CD14-positive monocyte (primary cell): Measurements from ENCODE around the gene RAPGEF5. TPM values are rescaled to one million over a fixed set of nuclear protein-coding genes. Genes with fewer than 3 reads are reported as not detected.

Source experiments
- DNase-seq, 3 donors: peaks; one replicate each; pipeline ENCODE4 v3.0.0-alpha.2; 2011 to 2022
- H2AFZ ChIP-seq: 2 replicates; pipeline ENCODE4 v1.6.0; 2012; ENCODE audit warnings: mild to moderate bottlenecking, low read depth, low read length, inconsistent platforms; ENCODE audit not compliant: insufficient read depth, poor library complexity, severe bottlenecking
- H3K27ac ChIP-seq, 2 donors: 1 replicate in 1 of 2; 2 replicates in 1 of 2; pipeline ENCODE4 v1.5.1; 2012 to 2013; ENCODE audit warnings: low read length in 2 of 2, control low read depth in 1 of 2, inconsistent platforms in 1 of 2, low read depth in 1 of 2, mild to moderate bottlenecking in 1 of 2
- H3K27me3 ChIP-seq, 2 donors: one replicate each; pipeline versions ENCODE4 v1.6.0 to v1.6.1; 2011 to 2013; ENCODE audit warnings: low read length in 2 of 2; ENCODE audit not compliant: control insufficient read depth in 2 of 2, insufficient read depth in 2 of 2
- H3K36me3 ChIP-seq, 2 donors: replicated peaks in 1 of 2; 1 replicate in 1 of 2; 2 replicates in 1 of 2; pipeline versions ENCODE4 v1.5.1 to v1.6.1; 2012 to 2013; ENCODE audit warnings: low read length in 2 of 2, control low read depth in 1 of 2, inconsistent platforms in 1 of 2, mild to moderate bottlenecking in 1 of 2; ENCODE audit not compliant: insufficient read depth in 2 of 2, control insufficient read depth in 1 of 2
- H3K4me1 ChIP-seq, 2 donors: 1 replicate in 1 of 2; 2 replicates in 1 of 2; pipeline versions ENCODE4 v1.5.1 to v1.6.1; 2012 to 2013; ENCODE audit warnings: low read length in 2 of 2, control low read depth in 1 of 2, inconsistent platforms in 1 of 2, mild to moderate bottlenecking in 1 of 2, moderate library complexity in 1 of 2; ENCODE audit not compliant: insufficient read depth in 2 of 2, control insufficient read depth in 1 of 2
- H3K4me2 ChIP-seq: replicated peaks from 2 replicates; pipeline ENCODE3; 2012; ENCODE audit warnings: low read length, moderate library complexity, mild to moderate bottlenecking; ENCODE audit not compliant: poor library complexity, severe bottlenecking; ENCODE audit errors: extremely low read depth
- H3K4me3 ChIP-seq, 3 experiments: fragments of 200-600 bp in 1 of 3; sonication (generic) in 1 of 3; replicated peaks in 1 of 3; 1 replicate in 2 of 3; 2 replicates in 1 of 3; pipeline ENCODE4 v1.5.1; 2011 to 2013; ENCODE audit warnings: low read length in 3 of 3, mild to moderate bottlenecking in 3 of 3, control low read depth in 2 of 3, low read depth in 2 of 3, inconsistent platforms in 1 of 3, moderate library complexity in 1 of 3
- H3K79me2 ChIP-seq: 2 replicates; pipeline ENCODE4 v1.6.0; 2012; ENCODE audit warnings: mild to moderate bottlenecking, control low read depth, inconsistent platforms, low read length, moderate library complexity; ENCODE audit not compliant: insufficient read depth
- H3K9ac ChIP-seq: 2 replicates; pipeline ENCODE4 v1.6.0; 2017; ENCODE audit warnings: low read length, mild to moderate bottlenecking; ENCODE audit not compliant: insufficient read depth, poor library complexity, severe bottlenecking
- H3K9me3 ChIP-seq, 2 donors: replicated peaks in 1 of 2; 1 replicate in 1 of 2; 2 replicates in 1 of 2; pipeline versions ENCODE4 v1.5.1 to v1.6.1; 2012 to 2013; ENCODE audit warnings: low read length in 2 of 2, control low read depth in 1 of 2; ENCODE audit not compliant: control insufficient read depth in 1 of 2, insufficient read depth in 1 of 2
- H4K20me1 ChIP-seq: 2 replicates; pipeline ENCODE4 v1.6.0; 2012; ENCODE audit warnings: mild to moderate bottlenecking, low read length, control low read depth, moderate library complexity; ENCODE audit not compliant: insufficient read depth
- H3K27ac Mint-ChIP-seq, 7 donors: one replicate each; pipeline ENCODE4 v1.8.0; 2020; ENCODE audit warnings: mild to moderate bottlenecking in 7 of 7, mixed read lengths in 7 of 7, moderate library complexity in 6 of 7, inconsistent platforms in 2 of 7
- H3K27me3 Mint-ChIP-seq, 3 donors: one replicate each; pipeline ENCODE4 v1.8.0; 2021 to 2022; ENCODE audit warnings: low read depth in 3 of 3, mild to moderate bottlenecking in 3 of 3, mixed read lengths in 3 of 3, moderate library complexity in 3 of 3, inconsistent platforms in 1 of 3
- H3K36me3 Mint-ChIP-seq, 2 donors: one replicate each; pipeline ENCODE4 v1.8.0; 2020; ENCODE audit warnings: mixed read lengths in 2 of 2, inconsistent platforms in 1 of 2, mild to moderate bottlenecking in 1 of 2
- H3K4me1 Mint-ChIP-seq: one replicate; pipeline ENCODE4 v1.8.0; 2020; ENCODE audit warnings: mild to moderate bottlenecking, mixed read lengths
- H3K4me3 Mint-ChIP-seq, 2 donors: one replicate each; pipeline ENCODE4 v1.8.0; 2020; ENCODE audit warnings: mild to moderate bottlenecking in 2 of 2, mixed read lengths in 2 of 2, moderate library complexity in 1 of 2
- H3K9me3 Mint-ChIP-seq, 7 donors: one replicate each; pipeline ENCODE4 v1.8.0; 2020 to 2022; ENCODE audit warnings: mixed read lengths in 7 of 7, mild to moderate bottlenecking in 6 of 7, moderate library complexity in 6 of 7, inconsistent platforms in 2 of 7
- CTCF ChIP-seq: fragments of 200-600 bp; IDR thresholded peaks from one replicate; pipeline ENCODE4 v1.8.0; 2022; ENCODE audit warnings: antibody characterized with exemption, mild to moderate bottlenecking
- WGBS: methylation state at CpG from one replicate; pipeline ENCODE4 v1.1.5; 2013; ENCODE audit warnings: missing lambda C conversion rate; ENCODE audit not compliant: insufficient coverage; 5-methylcytosine and 5-hydroxymethylcytosine counted together
- intact Hi-C, 2 donors: fragments of 100-400 bp; cut with micrococcal nuclease; formaldehyde crosslinking; loops; one replicate each; pipeline versions ENCODE4 v1.15.0 to v1.15.1; 2023
- polyA plus RNA-seq, 3 donors: library from polyadenylated mRNA; depleted of rRNA in 1 of 3; unstranded in 2 of 3; stranded (reverse) in 1 of 3; fragments of 300-500 nt in 2 of 3; fragments of >200 nt in 1 of 3; fragmentation: Illumina TruSeq in 2 of 3; gene quantifications; 1 replicate in 2 of 3; 2 replicates in 1 of 3; pipeline ENCODE4 v1.2.3, GENCODE V29; 2012 to 2021

Gene RAPGEF5
- polyA plus RNA-seq, 3 donors = not detected

GRCh38 chr7:22189741-22190140 lies 167.2 kb downstream of the RAPGEF5 start:
- no peak overlapping the region for H3K27ac Mint-ChIP-seq
- TF ChIP-seq CTCF = no peak
- H3K27me3 Mint-ChIP-seq = no peaks in the 10 kb centered on the region

GRCh38 chr7:22189230-22189629 lies 167.7 kb downstream of the RAPGEF5 start:
- Histone ChIP-seq H3K79me2 (no peaks in the 10 kb centered on the region), H2AFZ (no peak overlapping the region), H3K4me2 (no peak overlapping the region), H3K36me3 (no peaks in the 10 kb centered on the region), H3K4me3 (no peak overlapping the region), H3K27ac (no peak overlapping the region), H3K4me1 (no peaks in the 10 kb centered on the region), H4K20me1 (no peaks in the 10 kb centered on the region), H3K27me3 (no peaks in the 10 kb centered on the region), H3K9me3 (no peaks in the 10 kb centered on the region), H3K9ac (no peak overlapping the region)
- Mint-ChIP-seq H3K27me3 (no peaks in the 10 kb centered on the region), H3K4me1 (no peaks in the 10 kb centered on the region), H3K9me3 (no peaks in the 10 kb centered on the region), H3K4me3 (no peak overlapping the region), H3K27ac (no peak overlapping the region), H3K36me3 (no peaks in the 10 kb centered on the region)
- DNase-seq = no peak
- intact Hi-C loops = no loop called here
- TF ChIP-seq CTCF = no peak
- 100% methylated on average over 1 of the region's 3 CpGs for WGBS

More at GRCh38 chr7:22189741-22190140, 167.2 kb downstream of the RAPGEF5 start:
- Histone ChIP-seq H3K4me3 (no peak overlapping the region), H3K36me3 (no peaks in the 10 kb centered on the region), H3K9me3 (no peaks in the 10 kb centered on the region), H3K9ac (no peak overlapping the region), H3K79me2 (no peaks in the 10 kb centered on the region), H3K4me1 (no peaks in the 10 kb centered on the region), H3K4me2 (no peak overlapping the region), H3K27ac (no peak overlapping the region), H3K27me3 (no peaks in the 10 kb centered on the region), H4K20me1 (no peaks in the 10 kb centered on the region), H2AFZ (no peak overlapping the region)
- Mint-ChIP-seq H3K36me3 (no peaks in the 10 kb centered on the region), H3K4me1 (no peaks in the 10 kb centered on the region), H3K4me3 (no peak overlapping the region), H3K9me3 (no peaks in the 10 kb centered on the region)
- DNase-seq = no peak
- WGBS = 97% methylated on average over 6 of the region's 6 CpGs
- intact Hi-C loops = no loop called here
